GM20431 (cell line): Measurements from ENCODE around the gene SAMSN1.

Experiments used
- in situ Hi-C: fragments of 300-500 bp; cut with MseI, MboI; formaldehyde crosslinking; loops from one replicate; pipeline ENCODE4 v1.15.0; 2020; ENCODE audit warnings: low sequenced_read_pairs; ENCODE audit not compliant: unreplicated experiment

Gene SAMSN1

GRCh38 chr21:14453339-14454015, 92.6 kb downstream of the SAMSN1 start:
- in situ Hi-C loops = no loop called here

- in situ Hi-C loops = no loop called here
Measured at GRCh38 chr21:14452727-14453241, 93.3 kb downstream of the SAMSN1 start.

- in situ Hi-C loops = no loop called here
Measured at GRCh38 chr21:14452031-14452726, 93.9 kb downstream of the SAMSN1 start.

GRCh38 chr21:14451546-14451945, 94.6 kb downstream of the SAMSN1 start:
- in situ Hi-C loops = no loop called here

GRCh38 chr21:14448784-14449183, 97.3 kb downstream of the SAMSN1 start:
- in situ Hi-C loops = loop anchor here (25.0 kb wide), 1 partner anchor 289 kb away; no protein-coding TSS in a partner anchor

GRCh38 chr21:14438211-14438610, 107.9 kb downstream of the SAMSN1 start:
- in situ Hi-C loops = loop anchor here (25.0 kb wide), 1 partner anchor 299 kb away; no protein-coding TSS in a partner anchor

- in situ Hi-C loops = loop anchor here (25.0 kb wide), 1 partner anchor 302 kb away; no protein-coding TSS in a partner anchor
Measured at GRCh38 chr21:14435423-14435822, 110.7 kb downstream of the SAMSN1 start.
